ENCODE measurements around the gene AATK.

DNA sequence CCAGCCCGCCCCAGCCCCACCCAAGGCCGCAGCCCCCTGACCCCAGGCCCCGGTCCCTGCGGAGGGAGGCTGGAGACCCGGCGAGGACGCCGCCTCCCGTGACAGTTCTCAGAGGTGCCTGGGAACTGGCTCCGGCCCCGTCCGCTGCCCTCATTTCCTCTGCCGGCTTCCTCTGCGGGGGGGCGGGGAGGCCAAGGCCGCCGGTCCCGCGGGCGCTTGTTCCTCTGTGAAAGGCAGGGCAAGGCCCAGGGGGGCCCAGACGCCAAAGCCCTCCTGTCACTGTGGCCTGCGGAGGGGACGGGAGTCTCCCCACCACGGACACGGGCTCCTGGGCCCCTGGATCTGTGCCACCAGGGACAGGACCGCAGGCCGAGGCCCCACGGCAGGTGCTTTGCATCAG, 5.7 kb downstream of the AATK start:
- no peak for TF ChIP-seq RFX1 (IDR thresholded peaks at IDR 0.05)
- TF ChIP-seq SMC3 (IDR thresholded peaks at IDR 0.05; ENCODE audit: low read length) = no peak

All from HepG2 (cell line).